ENCODE data around the gene IDI1. TPM values are rescaled to one million over a fixed set of nuclear protein-coding genes. Genes with fewer than 3 reads are reported as not detected.
"Not testable (repeated sequence)": the region's sequence is repeated elsewhere in the genome, so short reads cannot be mapped to it uniquely, and the experiment has no call there.

The IDI1 gene
- total and polyA plus RNA-seq, 10 donors: 43.9 to 136 (median 65.5) TPM

GRCh38 chr10:1020460-1020859 is 28.5 kb downstream of the IDI1 start:
- intact Hi-C loops (cut with DNase I; ENCODE audit: low total_unique reads): no loop called here
- TF ChIP-seq POLR2AphosphoS5 (IDR thresholded peaks at IDR 0.05): no peak
- Histone ChIP-seq H3K27me3 (replicated peaks in 1 of 7) (no peaks in the 10 kb centered on the region), H3K4me1 (no peaks in the 10 kb centered on the region), H3K36me3 (peaks cover 3 to 57% (median 43%) of the 10 kb centered on the region in 6 donors), H3K4me3 (no peak overlapping the region), H3K9me3 (no peaks in the 10 kb centered on the region), H3K27ac (no peak overlapping the region)
- DNase-seq: peak; percentile 35
- WGBS, 5 donors: 94 to 98% (median 95%) methylated on average over 10 of the region's 10 CpGs

- Histone ChIP-seq H3K4me1 (no peaks in the 10 kb centered on the region), H3K4me3 (no peak overlapping the region), H3K27me3 (replicated peaks in 1 of 7) (no peaks in the 10 kb centered on the region), H3K27ac (no peak overlapping the region), H3K9me3 (no peaks in the 10 kb centered on the region), H3K36me3 (peaks cover 3 to 65% (median 51%) of the 10 kb centered on the region in 6 donors)
- WGBS, 5 donors: 90 to 97% (median 95%) methylated on average over 10 of the region's 10 CpGs
- DNase-seq: peak; percentile 49
- TF ChIP-seq POLR2A (IDR thresholded peaks at IDR 0.05) (no peak), POLR2AphosphoS5 (IDR thresholded peaks at IDR 0.05) (no peak), CTCF (IDR thresholded peaks at IDR 0.05 in 8 of 11, conservative IDR thresholded peaks at IDR 0.05 in 3 of 11) (no peak)
- intact Hi-C loops (cut with DNase I; ENCODE audit: low total_unique reads): no loop called here
These were observed 29.6 kb downstream of the IDI1 start for GRCh38 chr10:1019362-1019761.

- Histone ChIP-seq H3K9me3 (no peaks in the 10 kb centered on the region), H3K4me1 (no peaks in the 10 kb centered on the region), H3K36me3 (peaks cover 3 to 99% (median 85%) of the 10 kb centered on the region in 6 donors), H3K4me3 (no peak overlapping the region), H3K27ac (no peak overlapping the region), H3K27me3 (replicated peaks in 1 of 7) (no peaks in the 10 kb centered on the region)
- intact Hi-C loops (cut with DNase I; ENCODE audit: low total_unique reads): no loop called here
- WGBS, 5 donors: 90 to 96% (median 94%) methylated on average over 10 to 11 of the region's 11 CpGs
- TF ChIP-seq POLR2A (IDR thresholded peaks at IDR 0.05) (no peak), POLR2AphosphoS5 (IDR thresholded peaks at IDR 0.05) (no peak), CTCF (IDR thresholded peaks at IDR 0.05 in 8 of 11, conservative IDR thresholded peaks at IDR 0.05 in 3 of 11) (no peak)
- peak; percentile 24 for DNase-seq
These were observed 33.2 kb downstream of the IDI1 start for GRCh38 chr10:1015688-1016087.

- no peak overlapping the region for H3K27ac ChIP-seq
- no peaks in the 10 kb centered on the region for H3K9me3 ChIP-seq
- intact Hi-C loops (cut with DNase I; ENCODE audit: low total_unique reads): no loop called here
- WGBS, 5 donors: 94 to 100% (median 95%) methylated on average over 16 of the region's 16 CpGs
- no peaks in the 10 kb centered on the region for H3K27me3 ChIP-seq (replicated peaks in 1 of 7)
- peak; percentile 67 for DNase-seq
- TF ChIP-seq CTCF (IDR thresholded peaks at IDR 0.05 in 8 of 11, conservative IDR thresholded peaks at IDR 0.05 in 3 of 11) (no peak), POLR2A (IDR thresholded peaks at IDR 0.05) (no peak), POLR2AphosphoS5 (IDR thresholded peaks at IDR 0.05) (peak in 1 of 3 donors; percentile 35)
- no peaks in the 10 kb centered on the region for H3K4me1 ChIP-seq
- peaks cover 0 to 99% (median 92%) of the 10 kb centered on the region in 6 donors for H3K36me3 ChIP-seq
- no peak overlapping the region for H3K4me3 ChIP-seq
These were observed 37.2 kb downstream of the IDI1 start for GRCh38 chr10:1011696-1012095.

- Histone ChIP-seq H3K9me3 (no peaks in the 10 kb centered on the region), H3K27me3 (replicated peaks in 1 of 7) (no peaks in the 10 kb centered on the region), H3K4me3 (no peak overlapping the region), H3K36me3 (peaks cover 0 to 99% (median 92%) of the 10 kb centered on the region in 6 donors), H3K4me1 (no peaks in the 10 kb centered on the region), H3K27ac (no peak overlapping the region)
- intact Hi-C loops (cut with DNase I; ENCODE audit: low total_unique reads): no loop called here
- 88 to 95% (median 94%) methylated on average over 7 of the region's 7 CpGs for WGBS, 5 donors
- peak; percentile 38 for DNase-seq
- TF ChIP-seq POLR2AphosphoS5 (IDR thresholded peaks at IDR 0.05): no peak
- TF ChIP-seq CTCF (IDR thresholded peaks at IDR 0.05 in 8 of 11, conservative IDR thresholded peaks at IDR 0.05 in 3 of 11): no peak
- TF ChIP-seq POLR2A (IDR thresholded peaks at IDR 0.05): no peak
These were observed 38.2 kb downstream of the IDI1 start for GRCh38 chr10:1010703-1011102.

- H3K27ac ChIP-seq; intact Hi-C loops (cut with DNase I; ENCODE audit: low total_unique reads); H3K9me3 ChIP-seq; DNase-seq; H3K4me1 ChIP-seq; H3K27me3 ChIP-seq (replicated peaks in 1 of 7); H3K4me3 ChIP-seq: not testable (repeated sequence)
- WGBS, 5 donors: 70 to 78% (median 72%) methylated on average over 7 to 8 of the region's 8 CpGs
- H3K36me3 ChIP-seq: peaks cover 0 to 100% (median 96%) of the 10 kb centered on the region in 6 donors
These were observed 39.0 kb downstream of the IDI1 start for GRCh38 chr10:1009947-1010346.
